GM23338 (cell line): ENCODE data around the gene RMDN3. TPM values are rescaled to one million over a fixed set of nuclear protein-coding genes. Genes with fewer than 3 reads are reported as not detected.

ENCODE experiments used
- ATAC-seq: fragments of 200-7000 bp; cut with Tn5 transposase; 3 replicates; pipeline ENCODE4 v1.9.1; 2020
- DNase-seq: peaks from one replicate; pipeline ENCODE4 v3.0.0-alpha.2; 2015; ENCODE audit warnings: low spot score
- H2AFZ ChIP-seq: fragments of 200-600 bp; sonication (generic); 2 replicates; pipeline ENCODE4 v1.8.0; 2016; ENCODE audit warnings: antibody characterized with exemption, mild to moderate bottlenecking, moderate library complexity
- H3F3A ChIP-seq: fragments of 200-600 bp; sonication (generic); replicated peaks from 2 replicates; pipeline ENCODE4 v1.8.0; 2017; ENCODE audit warnings: antibody characterized with exemption, mixed run types, low read depth
- H3K27ac ChIP-seq: fragments of 200-600 bp; sonication (generic); 2 replicates; pipeline ENCODE4 v1.6.1; 2016; ENCODE audit warnings: low read depth
- H3K27me3 ChIP-seq: fragments of 200-600 bp; sonication (generic); 2 replicates; pipeline ENCODE4 v1.8.0; 2016; ENCODE audit warnings: mild to moderate bottlenecking, mixed run types, moderate library complexity; ENCODE audit not compliant: insufficient read depth
- H3K36me3 ChIP-seq: fragments of 200-600 bp; sonication (generic); 2 replicates; pipeline ENCODE4 v1.8.0; 2016; ENCODE audit warnings: mild to moderate bottlenecking; ENCODE audit not compliant: insufficient read depth
- H3K4me1 ChIP-seq: fragments of 200-600 bp; sonication (generic); 2 replicates; pipeline ENCODE4 v1.8.0; 2016; ENCODE audit warnings: mild to moderate bottlenecking, moderate library complexity; ENCODE audit not compliant: insufficient read depth
- H3K4me2 ChIP-seq: fragments of 200-600 bp; sonication (generic); 2 replicates; pipeline ENCODE4 v1.7.1; 2017; ENCODE audit warnings: mixed run types
- H3K4me3 ChIP-seq: fragments of 200-600 bp; sonication (generic); 2 replicates; pipeline ENCODE4 v1.6.1; 2016; ENCODE audit warnings: mixed run types
- H3K79me2 ChIP-seq: fragments of 200-600 bp; sonication (generic); replicated peaks from 2 replicates; pipeline ENCODE4 v1.8.0; 2017; ENCODE audit warnings: mild to moderate bottlenecking; ENCODE audit not compliant: insufficient read depth
- H3K9me2 ChIP-seq: fragments of 200-600 bp; sonication (generic); 2 replicates; pipeline ENCODE4 v1.8.0; 2017; ENCODE audit not compliant: insufficient read depth
- H4K20me1 ChIP-seq: fragments of 200-600 bp; sonication (generic); replicated peaks from 2 replicates; pipeline ENCODE4 v1.8.0; 2017; ENCODE audit warnings: mild to moderate bottlenecking; ENCODE audit not compliant: insufficient read depth
- H3K27ac Mint-ChIP-seq: 2 replicates; pipeline ENCODE4 v1.8.0; 2020; ENCODE audit warnings: inconsistent platforms, mild to moderate bottlenecking, moderate library complexity, mixed read lengths
- H3K27me3 Mint-ChIP-seq: 3 replicates; pipeline ENCODE4 v1.8.0; 2022; ENCODE audit warnings: low read depth, mild to moderate bottlenecking, moderate library complexity, mixed read lengths, inconsistent platforms; ENCODE audit not compliant: insufficient read depth, poor library complexity
- H3K36me3 Mint-ChIP-seq: 3 replicates; pipeline ENCODE4 v1.8.0; 2021; ENCODE audit warnings: low read depth, mild to moderate bottlenecking, inconsistent platforms, moderate library complexity, mixed read lengths
- H3K4me1 Mint-ChIP-seq: 3 replicates; pipeline ENCODE4 v1.8.0; 2020; ENCODE audit warnings: mild to moderate bottlenecking, inconsistent platforms, mixed read lengths
- H3K4me3 Mint-ChIP-seq: 3 replicates; pipeline ENCODE4 v1.8.0; 2021; ENCODE audit warnings: moderate library complexity, mild to moderate bottlenecking, inconsistent platforms, mixed read lengths
- H3K9me3 Mint-ChIP-seq: 3 replicates; pipeline ENCODE4 v1.8.0; 2020; ENCODE audit warnings: moderate library complexity, mild to moderate bottlenecking, inconsistent platforms, mixed read lengths
- EZH2 ChIP-seq: fragments of 200-600 bp; sonication (generic); IDR thresholded peaks from one replicate; pipeline ENCODE4 v1.8.0; 2017; ENCODE audit warnings: antibody characterized with exemption, mild to moderate bottlenecking, low read depth; ENCODE audit not compliant: unreplicated experiment
- JUNB ChIP-seq: IDR thresholded peaks from one replicate; pipeline ENCODE4 v1.6.1; 2016; ENCODE audit warnings: antibody characterized with exemption; ENCODE audit not compliant: unreplicated experiment
- NANOG ChIP-seq: IDR thresholded peaks from 2 replicates; pipeline ENCODE4 v1.6.1; 2016; ENCODE audit warnings: antibody characterized with exemption, borderline replicate concordance
- STAT1 ChIP-seq: IDR thresholded peaks from one replicate; pipeline ENCODE4 v1.6.1; 2016; ENCODE audit warnings: antibody characterized with exemption; ENCODE audit not compliant: unreplicated experiment
- ZNF114 ChIP-seq: fragments of 250-450 bp; sonication (Bioruptor Pico); IDR thresholded peaks from 2 replicates; pipeline ENCODE4 v1.5.0; 2020; ENCODE audit warnings: mild to moderate bottlenecking, moderate library complexity
- ZNF462 ChIP-seq: fragments of 250-450 bp; sonication (Bioruptor Pico); IDR thresholded peaks from 2 replicates; pipeline ENCODE4 v1.5.0; 2020; ENCODE audit warnings: mild to moderate bottlenecking, moderate library complexity
- polyA plus RNA-seq: library from polyadenylated mRNA; unstranded; fragments of >200 nt; fragmentation: Nextera tagmentation; extraction: Ambion mirVana; gene quantifications from 2 replicates; pipeline ENCODE4 v1.2.1, GENCODE V29; 2016
- total RNA-seq: library from RNA; depleted of rRNA; stranded (reverse); fragments of >200 nt; shearing (Covaris generic); gene quantifications from 2 replicates; pipeline ENCODE4 v1.2.3, GENCODE V29; 2014
- TF ChIP-seq, protein P1 (sequence below), 2 experiments: fragments of 200-600 bp in 1 of 2; sonication (generic) in 1 of 2; conservative IDR thresholded peaks; 2 replicates each; pipeline versions ENCODE4 v1.5.1 to v1.6.1; 2016 to 2017; ENCODE audit warnings: antibody characterized with exemption in 2 of 2, low read depth in 2 of 2, mild to moderate bottlenecking in 2 of 2, moderate library complexity in 1 of 2
- TF ChIP-seq, protein P2 (sequence below): IDR thresholded peaks from one replicate; pipeline ENCODE4 v1.6.1; 2018; ENCODE audit warnings: antibody characterized with exemption; ENCODE audit not compliant: unreplicated experiment

The RMDN3 gene
- total and polyA plus RNA-seq, 2 experiments from 2014 or later: 15.6 to 17.0 TPM

GRCh38 chr15:40770147-40770721, 15.2 kb upstream of the RMDN3 start (continued):
- no peak for TF ChIP-seq ZNF462 (CRISPR knock-in tag)
- no peak for TF ChIP-seq EZH2
- TF ChIP-seq, protein P1, sequence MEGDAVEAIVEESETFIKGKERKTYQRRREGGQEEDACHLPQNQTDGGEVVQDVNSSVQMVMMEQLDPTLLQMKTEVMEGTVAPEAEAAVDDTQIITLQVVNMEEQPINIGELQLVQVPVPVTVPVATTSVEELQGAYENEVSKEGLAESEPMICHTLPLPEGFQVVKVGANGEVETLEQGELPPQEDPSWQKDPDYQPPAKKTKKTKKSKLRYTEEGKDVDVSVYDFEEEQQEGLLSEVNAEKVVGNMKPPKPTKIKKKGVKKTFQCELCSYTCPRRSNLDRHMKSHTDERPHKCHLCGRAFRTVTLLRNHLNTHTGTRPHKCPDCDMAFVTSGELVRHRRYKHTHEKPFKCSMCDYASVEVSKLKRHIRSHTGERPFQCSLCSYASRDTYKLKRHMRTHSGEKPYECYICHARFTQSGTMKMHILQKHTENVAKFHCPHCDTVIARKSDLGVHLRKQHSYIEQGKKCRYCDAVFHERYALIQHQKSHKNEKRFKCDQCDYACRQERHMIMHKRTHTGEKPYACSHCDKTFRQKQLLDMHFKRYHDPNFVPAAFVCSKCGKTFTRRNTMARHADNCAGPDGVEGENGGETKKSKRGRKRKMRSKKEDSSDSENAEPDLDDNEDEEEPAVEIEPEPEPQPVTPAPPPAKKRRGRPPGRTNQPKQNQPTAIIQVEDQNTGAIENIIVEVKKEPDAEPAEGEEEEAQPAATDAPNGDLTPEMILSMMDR (conservative IDR thresholded peaks at IDR 0.05; ENCODE audit: low read depth in 2 of 2): no peak
- no peak for TF ChIP-seq NANOG

DNA sequence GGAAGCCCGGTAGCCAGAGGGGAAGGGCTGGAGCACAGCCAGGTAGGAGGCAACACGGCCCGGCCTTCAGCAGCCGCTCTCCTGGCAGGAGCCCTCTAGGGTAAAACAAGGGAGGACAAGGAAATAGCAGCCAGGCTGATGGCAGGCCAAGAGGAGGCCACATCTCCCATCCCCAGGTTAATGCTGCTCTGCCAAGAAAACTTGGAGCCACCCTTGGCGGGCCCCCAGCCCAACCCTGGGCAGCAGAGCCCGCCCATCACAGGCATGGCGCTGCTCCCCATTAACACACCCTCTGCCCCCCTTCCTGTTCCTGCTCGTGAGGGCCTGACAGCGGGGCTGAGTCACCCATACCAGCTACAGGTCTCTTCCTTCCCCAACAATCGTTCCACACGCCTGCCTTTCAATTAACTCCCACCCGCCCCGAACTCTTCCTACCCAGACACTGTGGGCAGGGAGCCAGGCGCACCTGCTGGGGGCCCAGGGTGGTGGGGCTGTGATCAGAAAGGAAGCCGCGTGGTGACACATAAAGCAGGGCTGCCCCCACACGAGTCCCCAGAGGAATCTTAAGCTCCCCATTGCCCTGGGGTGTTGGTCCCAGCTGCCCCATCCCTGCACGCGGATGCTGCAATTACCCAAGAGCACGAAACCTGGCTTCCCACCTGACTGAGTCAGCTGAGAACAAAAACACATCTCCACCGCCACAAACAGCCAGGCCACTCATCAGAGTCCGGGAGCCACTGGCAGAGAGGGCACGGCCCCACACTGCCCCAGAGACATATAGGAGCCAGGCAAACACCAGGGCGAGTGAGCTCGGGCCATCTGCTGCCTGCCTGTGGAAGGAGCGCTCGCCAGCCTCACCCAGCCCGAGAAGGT, 14.5 kb upstream of the RMDN3 start, which contains the start of gene C15orf62:
Gene C15orf62, plus strand, starts transcription at position 707 of the 873 bp plus-strand sequence. CDS start 516 bp downstream, outside the sequence.
- Histone ChIP-seq H2AFZ (no peak within 1 kb of the TSS), H3F3A (peaks cover 6% of the 10 kb centered on the region), H3K27me3 (no peaks in the 10 kb centered on the region), H3K36me3 (no peaks in the 10 kb centered on the region), H3K79me2 (no peaks in the 10 kb centered on the region), H3K4me1 (peaks cover 14% of the 10 kb centered on the region), H4K20me1 (no peaks in the 10 kb centered on the region), H3K27ac (no peak within 1 kb of the TSS), H3K4me2 (no peak within 1 kb of the TSS), H3K9me2 (no peaks in the 10 kb centered on the region), H3K4me3 (no peak within 1 kb of the TSS)
- Mint-ChIP-seq H3K27ac (peak within 1 kb of the TSS; percentile 41), H3K27me3 (peaks cover 18% of the 10 kb centered on the region), H3K4me1 (peaks cover 39% of the 10 kb centered on the region), H3K36me3 (peaks cover 3% of the 10 kb centered on the region), H3K4me3 (no peak within 1 kb of the TSS; the same call in 2 of the 3 replicates), H3K9me3 (no peaks in the 10 kb centered on the region)
- no peak for ATAC-seq
- DNase-seq: no peak
- no peak for TF ChIP-seq STAT1
- TF ChIP-seq NANOG: no peak
- TF ChIP-seq JUNB: no peak
- TF ChIP-seq, protein P1 (conservative IDR thresholded peaks at IDR 0.05; ENCODE audit: low read depth in 2 of 2): no peak
- TF ChIP-seq, protein P2, sequence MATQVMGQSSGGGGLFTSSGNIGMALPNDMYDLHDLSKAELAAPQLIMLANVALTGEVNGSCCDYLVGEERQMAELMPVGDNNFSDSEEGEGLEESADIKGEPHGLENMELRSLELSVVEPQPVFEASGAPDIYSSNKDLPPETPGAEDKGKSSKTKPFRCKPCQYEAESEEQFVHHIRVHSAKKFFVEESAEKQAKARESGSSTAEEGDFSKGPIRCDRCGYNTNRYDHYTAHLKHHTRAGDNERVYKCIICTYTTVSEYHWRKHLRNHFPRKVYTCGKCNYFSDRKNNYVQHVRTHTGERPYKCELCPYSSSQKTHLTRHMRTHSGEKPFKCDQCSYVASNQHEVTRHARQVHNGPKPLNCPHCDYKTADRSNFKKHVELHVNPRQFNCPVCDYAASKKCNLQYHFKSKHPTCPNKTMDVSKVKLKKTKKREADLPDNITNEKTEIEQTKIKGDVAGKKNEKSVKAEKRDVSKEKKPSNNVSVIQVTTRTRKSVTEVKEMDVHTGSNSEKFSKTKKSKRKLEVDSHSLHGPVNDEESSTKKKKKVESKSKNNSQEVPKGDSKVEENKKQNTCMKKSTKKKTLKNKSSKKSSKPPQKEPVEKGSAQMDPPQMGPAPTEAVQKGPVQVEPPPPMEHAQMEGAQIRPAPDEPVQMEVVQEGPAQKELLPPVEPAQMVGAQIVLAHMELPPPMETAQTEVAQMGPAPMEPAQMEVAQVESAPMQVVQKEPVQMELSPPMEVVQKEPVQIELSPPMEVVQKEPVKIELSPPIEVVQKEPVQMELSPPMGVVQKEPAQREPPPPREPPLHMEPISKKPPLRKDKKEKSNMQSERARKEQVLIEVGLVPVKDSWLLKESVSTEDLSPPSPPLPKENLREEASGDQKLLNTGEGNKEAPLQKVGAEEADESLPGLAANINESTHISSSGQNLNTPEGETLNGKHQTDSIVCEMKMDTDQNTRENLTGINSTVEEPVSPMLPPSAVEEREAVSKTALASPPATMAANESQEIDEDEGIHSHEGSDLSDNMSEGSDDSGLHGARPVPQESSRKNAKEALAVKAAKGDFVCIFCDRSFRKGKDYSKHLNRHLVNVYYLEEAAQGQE: no peak
- no peak for TF ChIP-seq ZNF114 (CRISPR knock-in tag)
